Stimulated activated CD4-positive, alpha-beta T cell treated with anti-CD3 and anti-CD28 coated beads, Interleukin-12 subunit alpha, Interleukin-12 subunit beta, amount 100 ng/mL, for 24 hours (primary cell): ENCODE measurements around the gene MIDN.

ENCODE experiments used
- DNase-seq, 2 experiments: peaks; one replicate each; pipeline ENCODE4 v3.0.0-alpha.2; 2020; ENCODE audit warnings: low read depth in 2 of 2

Gene MIDN

GRCh38 chr19:1270213-1270853 lies 21.9 kb downstream of the MIDN start:
- no peak for DNase-seq

GRCh38 chr19:1270854-1271527 lies 22.6 kb downstream of the MIDN start:
- DNase-seq: no peak

GRCh38 chr19:1271528-1272422 lies 23.4 kb downstream of the MIDN start:
- no peak for DNase-seq

GRCh38 chr19:1272423-1273262 lies 24.3 kb downstream of the MIDN start:
- no peak for DNase-seq

- DNase-seq: no peak
Observed at GRCh38 chr19:1273263-1274041, 25.1 kb downstream of the MIDN start.

- no peak for DNase-seq
Observed at GRCh38 chr19:1274081-1274851, 25.9 kb downstream of the MIDN start.

- no peak for DNase-seq
Observed at GRCh38 chr19:1274852-1275259, 26.5 kb downstream of the MIDN start.

- peak; percentile 96 to 97 for DNase-seq
Observed at GRCh38 chr19:1275260-1275975, 27.0 kb downstream of the MIDN start, which contains the start of gene FAM174C. Gene FAM174C, plus strand, starts transcription at chr19:1275530. Its CDS starts 20 bp downstream, at chr19:1275550.

- no peak for DNase-seq
Observed at GRCh38 chr19:1275976-1276627, 27.7 kb downstream of the MIDN start.

GRCh38 chr19:1276628-1277022 lies 28.2 kb downstream of the MIDN start:
- no peak for DNase-seq

- no peak for DNase-seq
Observed at GRCh38 chr19:1277061-1277460, 28.7 kb downstream of the MIDN start.

- DNase-seq: no peak
Observed at GRCh38 chr19:1278074-1278473, 29.7 kb downstream of the MIDN start.

- DNase-seq: no peak
Observed at GRCh38 chr19:1278713-1279660, 30.6 kb downstream of the MIDN start.

- DNase-seq: peak in 1 of 2 experiments; percentile 79
Observed at GRCh38 chr19:1279782-1280341, 31.5 kb downstream of the MIDN start.

GRCh38 chr19:1280636-1281568 lies 32.5 kb downstream of the MIDN start:
- DNase-seq: no peak
